Esophagus (tissue), 2 donors: ENCODE measurements around the gene VPS41. TPM values are rescaled to one million over a fixed set of nuclear protein-coding genes. Genes with fewer than 3 reads are reported as not detected.

Experiments used
- H3K27ac ChIP-seq, 2 donors: one replicate each; pipeline ENCODE4 v1.5.1; 2013; ENCODE audit warnings: low read depth in 2 of 2, mild to moderate bottlenecking in 2 of 2, inconsistent platforms in 1 of 2, low read length in 1 of 2, moderate library complexity in 1 of 2
- H3K27me3 ChIP-seq, 2 donors: one replicate each; pipeline ENCODE4 v1.6.1; 2013; ENCODE audit warnings: low read length in 2 of 2, control low read depth in 1 of 2, mild to moderate bottlenecking in 1 of 2; ENCODE audit not compliant: insufficient read depth in 2 of 2, control insufficient read depth in 1 of 2
- H3K36me3 ChIP-seq, 2 donors: one replicate each; pipeline ENCODE4 v1.6.1; 2013; ENCODE audit warnings: low read length in 1 of 2; ENCODE audit not compliant: control insufficient read depth in 2 of 2, insufficient read depth in 2 of 2
- H3K4me1 ChIP-seq, 2 donors: one replicate each; pipeline ENCODE4 v1.6.1; 2013; ENCODE audit warnings: low read length in 1 of 2; ENCODE audit not compliant: control insufficient read depth in 2 of 2, insufficient read depth in 2 of 2
- H3K4me3 ChIP-seq, 2 donors: one replicate each; pipeline ENCODE4 v1.5.1; 2013; ENCODE audit warnings: low read length in 2 of 2, mild to moderate bottlenecking in 2 of 2, low read depth in 1 of 2, moderate library complexity in 1 of 2
- H3K9me3 ChIP-seq, 2 donors: one replicate each; pipeline ENCODE4 v1.6.1; 2013; ENCODE audit warnings: mild to moderate bottlenecking in 2 of 2, low read depth in 1 of 2, low read length in 1 of 2, moderate library complexity in 1 of 2; ENCODE audit not compliant: control insufficient read depth in 2 of 2, insufficient read depth in 1 of 2
- WGBS, 2 donors: extraction: QIAGEN DNeasy Blood & Tissue Kit; methylation state at CpG; one replicate each; pipeline ENCODE4 v1.1.7; 2013; 5-methylcytosine and 5-hydroxymethylcytosine counted together
- polyA plus RNA-seq, 2 donors: library from polyadenylated mRNA; stranded (reverse); fragments of 200-250 nt; gene quantifications; one replicate each; pipeline ENCODE4 v1.2.3, GENCODE V29; 2013
- donor health status: healthy with polysubstance abuse.
- donor health status: Bipolar disorder and iron deficiency.

Gene VPS41
- polyA plus RNA-seq, 2 donors = 6.5 to 8.6 TPM

DNA sequence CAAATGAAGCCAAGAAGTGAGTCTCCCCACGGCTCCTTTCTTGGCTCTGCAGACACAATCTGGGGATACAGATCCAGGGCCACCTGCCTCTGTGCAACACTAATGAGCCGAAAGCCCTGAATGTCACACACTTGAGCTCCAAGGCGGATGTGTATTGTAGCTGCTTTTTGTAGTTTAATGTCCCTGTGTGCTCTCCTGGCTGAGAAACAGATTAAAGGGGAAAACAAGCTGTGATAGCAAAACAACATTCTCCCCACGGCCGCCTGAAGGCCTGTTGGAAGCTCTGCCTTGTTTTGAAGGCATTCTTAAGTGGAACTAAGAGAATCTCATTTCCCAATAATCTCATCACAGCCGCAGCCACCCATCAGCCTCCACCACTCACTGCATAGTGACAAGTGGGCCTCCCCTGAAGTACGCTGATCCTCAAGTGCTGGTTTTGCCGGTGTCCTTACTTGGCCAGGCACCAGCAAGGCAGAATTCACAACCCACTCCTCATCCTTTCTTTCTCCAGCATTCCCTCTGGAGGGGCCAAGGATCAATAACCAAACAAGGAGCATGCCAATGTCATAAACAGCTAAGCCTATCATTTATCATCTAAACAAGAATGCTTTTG, 233.4 kb downstream of the VPS41 start:
- Histone ChIP-seq H3K36me3 (no peaks in the 10 kb centered on the region), H3K4me1 (no peaks in the 10 kb centered on the region), H3K27ac (no peak overlapping the region), H3K4me3 (no peak overlapping the region), H3K9me3 (peaks cover 0 to 2% of the 10 kb centered on the region in 2 donors), H3K27me3 (no peaks in the 10 kb centered on the region)
- WGBS, 2 donors = 52% methylated on average over 8 of the region's 8 CpGs

DNA sequence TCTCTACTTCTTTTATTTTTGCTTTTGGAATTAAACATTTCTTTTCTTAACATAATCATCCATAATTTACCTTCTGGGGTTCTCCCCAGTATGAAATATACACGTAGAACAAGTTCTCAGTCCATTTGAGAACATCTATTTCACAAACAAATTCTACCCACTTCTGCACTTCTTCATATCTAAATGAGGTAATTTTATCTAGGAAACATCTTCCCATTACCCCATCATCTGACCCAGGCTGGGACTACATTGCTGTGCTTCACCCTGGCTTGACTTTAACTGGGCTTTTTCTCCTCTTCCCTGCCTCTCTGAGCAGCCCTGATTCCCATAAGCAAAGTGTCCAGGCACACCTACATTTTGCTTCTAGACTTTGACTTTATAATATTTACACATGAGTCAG, 234.5 kb downstream of the VPS41 start:
- no peak overlapping the region for H3K27ac ChIP-seq
- no peaks in the 10 kb centered on the region for H3K4me1 ChIP-seq
- no peaks in the 10 kb centered on the region for H3K36me3 ChIP-seq
- peaks cover 0 to 2% of the 10 kb centered on the region in 2 donors for H3K9me3 ChIP-seq
- H3K4me3 ChIP-seq = no peak overlapping the region
- no peaks in the 10 kb centered on the region for H3K27me3 ChIP-seq
- WGBS, 2 donors = 56 to 58% methylated on average over 1 of the region's 1 CpG

DNA sequence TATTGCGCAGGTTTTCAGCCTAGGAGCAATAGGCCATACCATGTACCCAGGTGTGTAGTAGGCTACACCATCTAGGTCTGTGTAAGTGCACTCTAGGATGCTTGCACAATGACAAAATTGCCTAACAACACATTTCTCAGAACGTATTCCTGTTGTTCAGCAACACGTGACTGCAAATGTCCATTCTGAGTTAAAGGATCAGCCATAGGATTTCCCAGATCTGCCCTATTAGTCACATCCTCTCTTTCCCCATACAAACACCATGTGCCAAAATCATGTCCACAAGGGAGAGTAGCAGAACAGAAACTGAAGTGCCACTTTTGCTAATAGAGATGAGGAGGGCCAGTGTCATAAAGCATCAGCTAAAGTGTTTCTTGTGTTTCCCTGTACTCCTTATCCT, 235.2 kb downstream of the VPS41 start:
- WGBS, 2 donors = 69 to 77% methylated on average over 3 of the region's 3 CpGs
- no peaks in the 10 kb centered on the region for H3K36me3 ChIP-seq
- no peak overlapping the region for H3K27ac ChIP-seq
- no peaks in the 10 kb centered on the region for H3K27me3 ChIP-seq
- H3K4me1 ChIP-seq = no peaks in the 10 kb centered on the region
- H3K9me3 ChIP-seq = no peaks in the 10 kb centered on the region
- no peak overlapping the region for H3K4me3 ChIP-seq

Other genes starting within 250 kb of the VPS41 start
- gene POU6F2, start 68.7 kb upstream of the VPS41 start, polyA plus RNA-seq = under 1 TPM; 0.08 to 0.12 TPM